Naive thymus-derived CD8-positive, alpha-beta T cell (primary cell): ENCODE data around the gene KRTAP10-1. TPM values are rescaled to one million over a fixed set of nuclear protein-coding genes. Genes with fewer than 3 reads are reported as not detected.
A peak's percentile ranks its signal among the peaks of the same experiment; 100 is the strongest.
"Not testable (repeated sequence)": the region's sequence is repeated elsewhere in the genome, so short reads cannot be mapped to it uniquely, and the experiment has no call there.

Experiments
- ATAC-seq, 2 donors: fragments of 150-1000 bp; cut with Tn5 transposase in 1 of 2; sonication (Bioruptor Pico), chemical (Tn5 transposase) in 1 of 2; 1 replicate in 1 of 2; 2 replicates in 1 of 2; pipeline ENCODE4 v1.10.0; 2021; ENCODE audit warnings: mild to moderate bottlenecking in 2 of 2, moderate library complexity in 2 of 2
- POLR2A ChIA-PET: fragments of 350-600 bp; sonication (Branson Sonifier 250); formaldehyde crosslinking; loops from one replicate; lab custom pipeline; 2021; ENCODE audit warnings: antibody characterized with exemption; lab: Charles Lee
- DNase-seq, 10 donors: peaks; one replicate each; pipeline versions ENCODE4 v3.0.0 to v3.0.0-alpha.2; 2020 to 2022
- H3K27ac Mint-ChIP-seq, 10 donors: one replicate each; pipeline ENCODE4 v1.8.0; 2020 to 2022; ENCODE audit warnings: mild to moderate bottlenecking in 10 of 10, mixed read lengths in 10 of 10, moderate library complexity in 4 of 10, inconsistent platforms in 1 of 10
- H3K27me3 Mint-ChIP-seq, 5 donors: one replicate each; pipeline ENCODE4 v1.8.0; 2021 to 2022; ENCODE audit warnings: mixed read lengths in 5 of 5
- H3K36me3 Mint-ChIP-seq, 3 donors: one replicate each; pipeline ENCODE4 v1.8.0; 2020 to 2022; ENCODE audit warnings: mixed read lengths in 3 of 3, mild to moderate bottlenecking in 2 of 3, inconsistent platforms in 1 of 3
- H3K4me1 Mint-ChIP-seq, 4 donors: one replicate each; pipeline ENCODE4 v1.8.0; 2021 to 2022; ENCODE audit warnings: mixed read lengths in 4 of 4
- H3K4me3 Mint-ChIP-seq, 10 donors: one replicate each; pipeline ENCODE4 v1.8.0; 2020 to 2022; ENCODE audit warnings: mild to moderate bottlenecking in 10 of 10, mixed read lengths in 10 of 10, moderate library complexity in 6 of 10, inconsistent platforms in 1 of 10
- H3K9me3 Mint-ChIP-seq, 9 donors: one replicate each; pipeline ENCODE4 v1.8.0; 2020 to 2022; ENCODE audit warnings: mixed read lengths in 9 of 9, mild to moderate bottlenecking in 3 of 9, inconsistent platforms in 1 of 9, moderate library complexity in 1 of 9
- polyA plus RNA-seq, 3 donors: library from polyadenylated mRNA; unstranded; fragments of 300-500 nt; fragmentation: Illumina TruSeq; gene quantifications; one replicate each; pipeline ENCODE4 v1.2.3, GENCODE V29; 2021
- total RNA-seq, 8 experiments: library from RNA in 2 of 8; stranded (reverse) in 2 of 8; gene quantifications; one replicate each; pipeline ENCODE4 v1.2.3 and lab custom pipeline; 2021 to 2026

KRTAP10-1 gene
- total and polyA plus RNA-seq, 5 experiments from 2014 or later: not detected

- Mint-ChIP-seq H3K36me3 (peaks cover 7 to 17% (median 12%) of the 10 kb centered on the region in 3 donors), H3K4me3 (no peak overlapping the region), H3K4me1 (peaks cover 0 to 7% (median 5%) of the 10 kb centered on the region in 4 donors), H3K27ac (no peak overlapping the region), H3K27me3 (peaks cover 0 to 3% (median 0%) of the 10 kb centered on the region in 5 donors), H3K9me3 (peaks cover under 1 to 39% (median 14%) of the 10 kb centered on the region in 9 donors)
- DNase-seq: peak in 1 of 10 donors; percentile 45
- ATAC-seq: no peak
- POLR2A ChIA-PET: no interaction called here
Observed at GRCh38 chr21:44555200-44555875, 15.3 kb upstream of the KRTAP10-1 start.

GRCh38 chr21:44552681-44553080 lies 12.7 kb upstream of the KRTAP10-1 start:
- Mint-ChIP-seq H3K9me3 (peaks cover under 1 to 31% (median 14%) of the 10 kb centered on the region in 9 donors), H3K36me3 (peaks cover 7 to 20% (median 13%) of the 10 kb centered on the region in 3 donors), H3K4me3 (no peak overlapping the region), H3K4me1 (peaks cover 15 to 24% (median 20%) of the 10 kb centered on the region in 4 donors), H3K27ac (peak overlapping the region in 1 of 10 donors; percentile 7), H3K27me3 (peaks cover 0 to 3% (median 0%) of the 10 kb centered on the region in 5 donors)
- ATAC-seq: no peak
- no peak for DNase-seq
- POLR2A ChIA-PET: no interaction called here

- DNase-seq (no peak), ATAC-seq (no peak)
- Mint-ChIP-seq H3K9me3 (peaks cover 2 to 36% (median 20%) of the 10 kb centered on the region in 9 donors), H3K27me3 (peaks cover 0 to 3% (median 0%) of the 10 kb centered on the region in 5 donors), H3K4me3 (no peak overlapping the region), H3K27ac (peak overlapping the region in 4 of 10 donors; percentile 8 to 62 (median 28)), H3K4me1 (peaks cover 20 to 29% (median 25%) of the 10 kb centered on the region in 4 donors), H3K36me3 (peaks cover 7 to 25% (median 18%) of the 10 kb centered on the region in 3 donors)
- POLR2A ChIA-PET: no interaction called here
Observed at GRCh38 chr21:44552136-44552535, 12.1 kb upstream of the KRTAP10-1 start.

- no peak within 1 kb of the TSS for H3K4me3 Mint-ChIP-seq
- H3K27ac Mint-ChIP-seq: peak within 1 kb of the TSS in 7 of 10 donors; percentile 9 to 63 (median 46)
- peaks cover 7 to 32% (median 25%) of the 10 kb centered on the region in 3 donors for H3K36me3 Mint-ChIP-seq
- DNase-seq: peak in 1 of 10 donors; percentile 56
- ATAC-seq: no peak
- POLR2A ChIA-PET: no interaction called here
- peaks cover 6 to 43% (median 27%) of the 10 kb centered on the region in 9 donors for H3K9me3 Mint-ChIP-seq
- H3K4me1 Mint-ChIP-seq: peaks cover 25 to 36% (median 31%) of the 10 kb centered on the region in 4 donors
- H3K27me3 Mint-ChIP-seq: peaks cover 0 to 3% (median 0%) of the 10 kb centered on the region in 5 donors
Observed at GRCh38 chr21:44551340-44551961, 11.5 kb upstream of the KRTAP10-1 start, which contains the start of gene KRTAP10-2. Gene KRTAP10-2, minus strand, starts transcription at chr21:44551505. Its CDS starts 47 bp downstream, at chr21:44551458.

GRCh38 chr21:44550807-44551206 lies 10.8 kb upstream of the KRTAP10-1 start:
- peaks cover 6 to 44% (median 27%) of the 10 kb centered on the region in 9 donors for H3K9me3 Mint-ChIP-seq
- DNase-seq (peak in 1 of 10 donors; percentile 53), ATAC-seq (no peak)
- no peak overlapping the region for H3K4me3 Mint-ChIP-seq
- H3K4me1 Mint-ChIP-seq: peaks cover 25 to 36% (median 31%) of the 10 kb centered on the region in 4 donors
- peaks cover 0 to 2% (median 0%) of the 10 kb centered on the region in 5 donors for H3K27me3 Mint-ChIP-seq
- POLR2A ChIA-PET: no interaction called here
- peak overlapping the region in 5 of 10 donors; percentile 15 to 63 (median 46) for H3K27ac Mint-ChIP-seq
- peaks cover 7 to 32% (median 30%) of the 10 kb centered on the region in 3 donors for H3K36me3 Mint-ChIP-seq

- POLR2A ChIA-PET, H3K4me3 Mint-ChIP-seq, ATAC-seq, H3K27me3 Mint-ChIP-seq, DNase-seq: not testable (repeated sequence)
- Mint-ChIP-seq H3K27ac (peak overlapping the region in 1 of 10 donors; percentile 18), H3K4me1 (peaks cover 25 to 36% (median 31%) of the 10 kb centered on the region in 4 donors), H3K9me3 (peaks cover 6 to 48% (median 32%) of the 10 kb centered on the region in 9 donors), H3K36me3 (peaks cover 7 to 37% (median 35%) of the 10 kb centered on the region in 3 donors)
Observed at GRCh38 chr21:44550285-44550684, 10.3 kb upstream of the KRTAP10-1 start.

- POLR2A ChIA-PET: no interaction called here
- Mint-ChIP-seq H3K9me3 (peaks cover 6 to 50% (median 31%) of the 10 kb centered on the region in 9 donors), H3K27me3 (peaks cover 0 to 1% (median 0%) of the 10 kb centered on the region in 5 donors), H3K4me1 (peaks cover 25 to 36% (median 31%) of the 10 kb centered on the region in 4 donors), H3K36me3 (peaks cover 7 to 35% (median 34%) of the 10 kb centered on the region in 3 donors), H3K27ac (peak overlapping the region in 6 of 10 donors; percentile 34 to 96 (median 59)), H3K4me3 (peak overlapping the region in 4 of 10 donors; percentile 3 to 79 (median 37))
- DNase-seq (no peak), ATAC-seq (no peak)
Observed at GRCh38 chr21:44549525-44550211, 9.7 kb upstream of the KRTAP10-1 start.

- POLR2A ChIA-PET: no interaction called here
- H3K9me3 Mint-ChIP-seq: peaks cover 6 to 48% (median 30%) of the 10 kb centered on the region in 9 donors
- DNase-seq: no peak
- H3K27ac Mint-ChIP-seq: peak overlapping the region; percentile 57 to 98 (median 96)
- H3K36me3 Mint-ChIP-seq: peaks cover 7 to 35% (median 31%) of the 10 kb centered on the region in 3 donors
- H3K4me3 Mint-ChIP-seq: peak overlapping the region in 6 of 10 donors; percentile 3 to 86 (median 79)
- no peak for ATAC-seq
- peaks cover 25 to 36% (median 31%) of the 10 kb centered on the region in 4 donors for H3K4me1 Mint-ChIP-seq
- no peaks in the 10 kb centered on the region for H3K27me3 Mint-ChIP-seq
Observed at GRCh38 chr21:44548922-44549321, 8.9 kb upstream of the KRTAP10-1 start.

- peak overlapping the region; percentile 19 to 90 (median 82) for H3K4me3 Mint-ChIP-seq
- H3K36me3 Mint-ChIP-seq: peaks cover 7 to 30% (median 27%) of the 10 kb centered on the region in 3 donors
- H3K4me1 Mint-ChIP-seq: peaks cover 25 to 36% (median 31%) of the 10 kb centered on the region in 4 donors
- no peaks in the 10 kb centered on the region for H3K27me3 Mint-ChIP-seq
- H3K9me3 Mint-ChIP-seq: peaks cover 6 to 43% (median 28%) of the 10 kb centered on the region in 9 donors
- ATAC-seq (no peak), DNase-seq (no peak)
- peak overlapping the region; percentile 88 to 98 (median 96) for H3K27ac Mint-ChIP-seq
- POLR2A ChIA-PET: interaction anchor here (1.0 to 1.6 kb wide), 4 partner anchors 11 to 109 kb away, joined by 3 to 15 read pairs (median 9); partner anchors contain the start of gene KRTAP12-3
Observed at GRCh38 chr21:44548381-44548780, 8.4 kb upstream of the KRTAP10-1 start.

GRCh38 chr21:44547656-44548331 lies 7.8 kb upstream of the KRTAP10-1 start:
- no peaks in the 10 kb centered on the region for H3K27me3 Mint-ChIP-seq
- peak overlapping the region; percentile 75 to 90 (median 82) for H3K4me3 Mint-ChIP-seq
- H3K36me3 Mint-ChIP-seq: peaks cover 2 to 25% (median 21%) of the 10 kb centered on the region in 3 donors
- POLR2A ChIA-PET: interaction anchor here (1.0 to 1.6 kb wide), 7 partner anchors 11 to 380 kb away, joined by 3 to 15 read pairs (median 4); partner anchors contain the start of gene KRTAP12-3
- H3K27ac Mint-ChIP-seq: peak overlapping the region; percentile 88 to 98 (median 96)
- ATAC-seq (peak; percentile 93 to 98), DNase-seq (peak in 9 of 10 donors; percentile 23 to 73 (median 48))
- H3K4me1 Mint-ChIP-seq: peaks cover 25 to 36% (median 31%) of the 10 kb centered on the region in 4 donors
- H3K9me3 Mint-ChIP-seq: peaks cover 1 to 40% (median 26%) of the 10 kb centered on the region in 9 donors

- H3K27me3 Mint-ChIP-seq: no peaks in the 10 kb centered on the region
- ATAC-seq (no peak), DNase-seq (peak in 1 of 10 donors; percentile 28)
- peaks cover 24 to 33% (median 28%) of the 10 kb centered on the region in 4 donors for H3K4me1 Mint-ChIP-seq
- no peak overlapping the region for H3K27ac Mint-ChIP-seq
- no peak overlapping the region for H3K4me3 Mint-ChIP-seq
- peaks cover 0 to 35% (median 24%) of the 10 kb centered on the region in 9 donors for H3K9me3 Mint-ChIP-seq
- POLR2A ChIA-PET: no interaction called here
- peaks cover 0 to 27% (median 20%) of the 10 kb centered on the region in 3 donors for H3K36me3 Mint-ChIP-seq
Observed at GRCh38 chr21:44544566-44544965, 4.6 kb upstream of the KRTAP10-1 start.
